Gastrocnemius medialis (tissue), 4 donors: Measurements from ENCODE around the gene FAM124A. TPM values are rescaled to one million over a fixed set of nuclear protein-coding genes. Genes with fewer than 3 reads are reported as not detected.

Experiments
- ATAC-seq, 2 donors: fragments of 150-250 bp; one replicate each; pipeline ENCODE4 v1.9.1; 2016
- DNase-seq, 2 donors: peaks; one replicate each; pipeline ENCODE4 v3.0.0-alpha.2; 2019
- H3K27ac ChIP-seq, 4 donors: fragments of 200-600 bp; sonication (generic); 1 replicate in 1 of 4; 2 replicates in 3 of 4; pipeline ENCODE4 v1.5.1; 2016 to 2018; ENCODE audit warnings: mild to moderate bottlenecking in 2 of 4, moderate library complexity in 1 of 4
- H3K27me3 ChIP-seq, 3 donors: fragments of 200-600 bp; sonication (generic) in 2 of 3; 1 replicate in 1 of 3; 2 replicates in 2 of 3; pipeline versions ENCODE4 v1.5.1 to v1.6.0; 2016 to 2019; ENCODE audit warnings: mild to moderate bottlenecking in 1 of 3, moderate library complexity in 1 of 3
- H3K36me3 ChIP-seq, 2 donors: fragments of 200-600 bp; sonication (generic) in 1 of 2; one replicate each; pipeline ENCODE4 v1.5.1; 2017 to 2018
- H3K4me1 ChIP-seq, 2 donors: fragments of 200-600 bp; sonication (generic) in 1 of 2; one replicate each; pipeline ENCODE4 v1.5.1; 2016 to 2017; ENCODE audit warnings: mild to moderate bottlenecking in 2 of 2
- H3K4me3 ChIP-seq, 4 donors: fragments of 200-600 bp; sonication (generic) in 3 of 4; 1 replicate in 1 of 4; 2 replicates in 3 of 4; pipeline ENCODE4 v1.5.1; 2016 to 2019; ENCODE audit warnings: mild to moderate bottlenecking in 2 of 4
- H3K9me3 ChIP-seq, 3 donors: fragments of 200-600 bp; sonication (generic) in 2 of 3; 1 replicate in 1 of 3; 2 replicates in 2 of 3; pipeline ENCODE4 v1.5.1; 2016 to 2019
- POLR2A ChIP-seq, 2 donors: fragments of 450-650 bp; IDR thresholded peaks; one replicate each; pipeline ENCODE4 v1.6.1; 2017; ENCODE audit warnings: antibody characterized with exemption in 2 of 2, mild to moderate bottlenecking in 2 of 2, moderate library complexity in 2 of 2
- in situ Hi-C, 4 donors: fragments of 200-750 bp; cut with MboI; loops; one replicate each; pipeline versions ENCODE4 v1.15.0 to v1.8.0; 2017; ENCODE audit warnings: low sequenced_read_pairs in 4 of 4
- intact Hi-C: fragments of 100-400 bp; cut with DNase I; formaldehyde crosslinking; loops from one replicate; pipeline ENCODE4 v1.15.1; 2023; ENCODE audit warnings: low total_unique reads
- total RNA-seq, 4 donors: library from RNA; depleted of rRNA; stranded (reverse); fragments of >200 nt; gene quantifications; one replicate each; pipeline versions ENCODE4 v1.1.0 to v1.2.3, GENCODE V29; 2016
- TF ChIP-seq, protein P1 (sequence below), 5 experiments: fragments of 450-650 bp in 3 of 5; fragments of 200-600 bp in 2 of 5; sonication (generic) in 2 of 5; IDR thresholded peaks in 4 of 5; conservative IDR thresholded peaks in 1 of 5; 1 replicate in 4 of 5; 2 replicates in 1 of 5; pipeline ENCODE4 v1.5.1; 2016 to 2019; ENCODE audit warnings: antibody characterized with exemption in 5 of 5, mild to moderate bottlenecking in 3 of 5, moderate library complexity in 3 of 5

Gene FAM124A
- total RNA-seq, 4 donors from 2014 or later: 0.66 to 2.0 (median 0.81) TPM

DNA sequence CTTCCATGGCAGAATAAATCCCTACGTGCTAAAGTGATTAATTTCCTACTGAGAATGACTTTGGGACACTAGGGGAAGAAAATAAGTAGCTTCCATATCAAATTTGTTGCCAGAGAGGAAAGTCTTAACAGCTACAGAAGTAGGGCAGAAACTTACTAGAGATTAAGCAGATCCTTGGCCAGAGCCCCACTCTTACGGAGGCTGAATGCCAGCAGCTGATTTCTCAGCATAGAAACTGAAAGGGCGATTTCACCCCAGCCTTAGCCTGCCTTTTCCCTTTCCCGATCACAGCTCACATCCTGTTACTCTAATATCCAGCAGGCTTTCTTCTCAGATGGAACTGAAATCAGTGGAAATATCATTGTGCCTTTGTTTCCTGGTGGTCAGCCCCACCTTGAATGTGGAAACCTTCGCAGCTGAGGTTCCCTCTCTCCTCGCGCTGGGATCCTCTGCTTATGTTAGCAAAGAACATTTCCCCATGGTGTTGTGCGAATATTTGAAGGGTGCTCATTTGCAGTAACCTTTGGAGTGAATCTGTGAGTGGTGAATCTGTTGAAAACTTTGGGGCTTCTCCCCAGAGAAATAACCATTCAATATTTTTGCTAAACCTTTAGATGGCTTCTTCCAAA lies 8.4 kb downstream of the FAM124A start:
- Histone ChIP-seq H3K4me1 (peaks cover 0 to 4% of the 10 kb centered on the region in 2 donors), H3K9me3 (no peaks in the 10 kb centered on the region), H3K36me3 (no peaks in the 10 kb centered on the region), H3K27ac (peak overlapping the region; percentile 6 to 28 (median 20)), H3K27me3 (no peaks in the 10 kb centered on the region), H3K4me3 (peak overlapping the region; percentile 3 to 32 (median 16))
- in situ Hi-C loops (no loop called here), intact Hi-C loops (no loop called here)
- TF ChIP-seq POLR2A (IDR thresholded peaks at IDR 0.05): no peak
- TF ChIP-seq, protein P1, sequence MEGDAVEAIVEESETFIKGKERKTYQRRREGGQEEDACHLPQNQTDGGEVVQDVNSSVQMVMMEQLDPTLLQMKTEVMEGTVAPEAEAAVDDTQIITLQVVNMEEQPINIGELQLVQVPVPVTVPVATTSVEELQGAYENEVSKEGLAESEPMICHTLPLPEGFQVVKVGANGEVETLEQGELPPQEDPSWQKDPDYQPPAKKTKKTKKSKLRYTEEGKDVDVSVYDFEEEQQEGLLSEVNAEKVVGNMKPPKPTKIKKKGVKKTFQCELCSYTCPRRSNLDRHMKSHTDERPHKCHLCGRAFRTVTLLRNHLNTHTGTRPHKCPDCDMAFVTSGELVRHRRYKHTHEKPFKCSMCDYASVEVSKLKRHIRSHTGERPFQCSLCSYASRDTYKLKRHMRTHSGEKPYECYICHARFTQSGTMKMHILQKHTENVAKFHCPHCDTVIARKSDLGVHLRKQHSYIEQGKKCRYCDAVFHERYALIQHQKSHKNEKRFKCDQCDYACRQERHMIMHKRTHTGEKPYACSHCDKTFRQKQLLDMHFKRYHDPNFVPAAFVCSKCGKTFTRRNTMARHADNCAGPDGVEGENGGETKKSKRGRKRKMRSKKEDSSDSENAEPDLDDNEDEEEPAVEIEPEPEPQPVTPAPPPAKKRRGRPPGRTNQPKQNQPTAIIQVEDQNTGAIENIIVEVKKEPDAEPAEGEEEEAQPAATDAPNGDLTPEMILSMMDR (IDR thresholded peaks at IDR 0.05 in 4 of 5, conservative IDR thresholded peaks at IDR 0.05 in 1 of 5): no peak
- ATAC-seq: peak; percentile 54 to 56
- no peak for DNase-seq

DNA sequence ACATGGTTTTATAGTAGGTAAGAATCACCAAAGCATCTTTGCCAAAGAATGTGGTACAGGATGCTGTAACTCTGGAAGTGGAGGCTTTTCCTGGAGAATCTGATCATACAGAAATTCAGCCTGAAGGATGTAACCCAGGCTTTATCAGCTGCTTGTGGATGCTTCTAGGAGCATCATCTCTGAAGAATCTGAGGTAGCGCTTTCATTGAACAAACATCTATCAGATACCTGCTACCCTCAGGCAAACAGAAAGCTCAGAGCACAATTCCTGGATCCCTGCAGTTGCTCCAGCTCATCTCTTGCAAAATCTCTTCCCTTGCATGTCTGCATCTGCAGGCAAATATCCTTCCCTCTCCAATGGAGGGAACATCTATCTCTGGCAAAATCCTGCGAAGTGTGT lies 9.3 kb downstream of the FAM124A start:
- ATAC-seq (no peak), DNase-seq (no peak)
- no peaks in the 10 kb centered on the region for H3K36me3 ChIP-seq
- peaks cover 0 to 4% of the 10 kb centered on the region in 2 donors for H3K4me1 ChIP-seq
- H3K27me3 ChIP-seq: no peaks in the 10 kb centered on the region
- no peak for TF ChIP-seq POLR2A (IDR thresholded peaks at IDR 0.05)
- TF ChIP-seq, protein P1 (IDR thresholded peaks at IDR 0.05 in 4 of 5, conservative IDR thresholded peaks at IDR 0.05 in 1 of 5): no peak
- H3K9me3 ChIP-seq: no peaks in the 10 kb centered on the region
- intact Hi-C loops (no loop called here), in situ Hi-C loops (no loop called here)
- H3K4me3 ChIP-seq: no peak overlapping the region
- H3K27ac ChIP-seq: no peak overlapping the region

GRCh38 chr13:51232328-51232727 lies 10.1 kb downstream of the FAM124A start:
- intact Hi-C loops: no loop called here
- no peak overlapping the region for H3K27ac ChIP-seq
- no peaks in the 10 kb centered on the region for H3K27me3 ChIP-seq
- no peaks in the 10 kb centered on the region for H3K9me3 ChIP-seq
- no peaks in the 10 kb centered on the region for H3K36me3 ChIP-seq
- TF ChIP-seq, protein P1 (IDR thresholded peaks at IDR 0.05 in 4 of 5, conservative IDR thresholded peaks at IDR 0.05 in 1 of 5): no peak
- no peak for TF ChIP-seq POLR2A (IDR thresholded peaks at IDR 0.05)
- peaks cover 0 to 4% of the 10 kb centered on the region in 2 donors for H3K4me1 ChIP-seq
- ATAC-seq: no peak
- no peak overlapping the region for H3K4me3 ChIP-seq
- DNase-seq: no peak
- in situ Hi-C loops: no loop called here

- no peaks in the 10 kb centered on the region for H3K36me3 ChIP-seq
- no peaks in the 10 kb centered on the region for H3K9me3 ChIP-seq
- no peak for DNase-seq
- no peak overlapping the region for H3K4me3 ChIP-seq
- TF ChIP-seq, protein P1 (IDR thresholded peaks at IDR 0.05 in 4 of 5, conservative IDR thresholded peaks at IDR 0.05 in 1 of 5): no peak
- no peak for TF ChIP-seq POLR2A (IDR thresholded peaks at IDR 0.05)
- H3K27me3 ChIP-seq: no peaks in the 10 kb centered on the region
- in situ Hi-C loops (no loop called here), intact Hi-C loops (no loop called here)
- ATAC-seq: no peak
- peaks cover 0 to 4% of the 10 kb centered on the region in 2 donors for H3K4me1 ChIP-seq
- no peak overlapping the region for H3K27ac ChIP-seq
These were observed 11.1 kb downstream of the FAM124A start for GRCh38 chr13:51233117-51233826.
